Activated CD4-positive, alpha-beta T cell treated with anti-CD3 and anti-CD28 coated beads, Interleukin-2, amount 50 U/mL, for 24 hours (primary cell): ENCODE data around the gene SCLY.

ENCODE experiments used
- DNase-seq, 2 donors: peaks; one replicate each; pipeline ENCODE4 v3.0.0-alpha.2; 2020; ENCODE audit warnings: low read depth in 1 of 2, low spot score in 1 of 2

The SCLY gene

GRCh38 chr2:238097201-238097987 is 36.6 kb downstream of the SCLY start:
- no peak for DNase-seq

GRCh38 chr2:238097988-238098871 is 37.4 kb downstream of the SCLY start:
- DNase-seq = no peak

- no peak for DNase-seq
Observed at GRCh38 chr2:238098901-238099713, 38.3 kb downstream of the SCLY start.

GRCh38 chr2:238099714-238100048 is 38.9 kb downstream of the SCLY start:
- no peak for DNase-seq

GRCh38 chr2:238100049-238100820 is 39.4 kb downstream of the SCLY start, which contains the start of gene ESPNL:
TSS of gene ESPNL (plus strand) at chr2:238100340. CDS start at chr2:238100420, 80 bp downstream.
- DNase-seq = no peak

GRCh38 chr2:238100821-238101771 is 40.3 kb downstream of the SCLY start:
- DNase-seq = no peak

- DNase-seq = no peak
Observed at GRCh38 chr2:238101891-238102841, 41.4 kb downstream of the SCLY start.

GRCh38 chr2:238102865-238103264 is 42.1 kb downstream of the SCLY start:
- DNase-seq = no peak

- DNase-seq = no peak
Observed at GRCh38 chr2:238103465-238104225, 42.8 kb downstream of the SCLY start.

- no peak for DNase-seq
Observed at GRCh38 chr2:238104226-238104690, 43.5 kb downstream of the SCLY start.

GRCh38 chr2:238104691-238105371 is 44.0 kb downstream of the SCLY start:
- DNase-seq = no peak

- no peak for DNase-seq
Observed at GRCh38 chr2:238105506-238106338, 44.9 kb downstream of the SCLY start.

GRCh38 chr2:238106339-238106697 is 45.5 kb downstream of the SCLY start:
- no peak for DNase-seq

GRCh38 chr2:238106698-238107524 is 46.1 kb downstream of the SCLY start:
- no peak for DNase-seq
